Rectal smooth muscle tissue (tissue), 1 donor: ENCODE measurements around the gene CCDC30.

Experiments
- H3K27ac ChIP-seq: one replicate; pipeline ENCODE4 v1.7.0; 2013; ENCODE audit warnings: low read depth, low read length, inconsistent platforms
- H3K27me3 ChIP-seq: one replicate; pipeline ENCODE4 v1.7.0; 2013; ENCODE audit warnings: low read length; ENCODE audit not compliant: control insufficient read depth, insufficient read depth
- H3K36me3 ChIP-seq: one replicate; pipeline ENCODE4 v1.7.0; 2013; ENCODE audit warnings: low read length; ENCODE audit not compliant: control insufficient read depth, insufficient read depth
- H3K4me1 ChIP-seq: one replicate; pipeline ENCODE4 v1.7.0; 2013; ENCODE audit warnings: low read length; ENCODE audit not compliant: control insufficient read depth, insufficient read depth
- H3K4me3 ChIP-seq: one replicate; pipeline ENCODE4 v1.7.0; 2013; ENCODE audit warnings: low read length
- H3K9ac ChIP-seq: one replicate; pipeline ENCODE4 v1.7.0; 2013; ENCODE audit warnings: low read length

Gene CCDC30

DNA sequence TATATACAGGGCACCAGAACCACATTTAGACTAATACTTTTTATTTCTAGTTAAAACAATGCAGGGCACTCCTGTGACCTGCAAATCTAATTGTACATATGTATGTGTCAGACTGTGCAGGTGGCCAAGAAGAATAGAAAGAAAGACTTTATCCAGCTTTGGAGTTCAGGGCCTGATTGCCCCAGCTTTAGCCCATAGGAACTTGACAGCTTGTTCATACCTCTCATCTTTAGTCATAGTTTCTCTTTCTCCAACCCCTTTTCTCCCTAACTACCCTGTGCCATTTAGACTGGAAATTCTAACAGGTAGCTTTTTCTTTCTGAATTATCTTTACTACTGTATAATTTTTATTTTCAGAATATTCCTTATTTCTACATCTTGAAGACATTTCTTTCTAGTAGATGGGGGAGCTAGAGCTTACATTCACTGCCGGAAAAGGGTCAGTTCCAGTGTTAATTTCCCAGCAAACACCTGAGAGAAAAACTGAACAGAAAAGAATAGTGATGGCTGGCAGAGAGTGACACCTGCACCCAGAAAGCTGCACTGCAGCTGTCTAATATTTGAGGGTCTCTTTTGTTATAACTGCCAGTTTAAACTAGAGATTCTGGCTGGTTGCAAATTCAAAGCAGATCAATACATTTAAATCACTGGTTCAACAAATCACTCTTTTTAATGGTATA lies 227.5 kb downstream of the CCDC30 start:
- no peaks in the 10 kb centered on the region for H3K36me3 ChIP-seq
- H3K9ac ChIP-seq, result no peak overlapping the region
- peaks cover 5% of the 10 kb centered on the region for H3K4me1 ChIP-seq
- H3K4me3 ChIP-seq, result no peak overlapping the region
- H3K27me3 ChIP-seq, result no peaks in the 10 kb centered on the region
- no peak overlapping the region for H3K27ac ChIP-seq

DNA sequence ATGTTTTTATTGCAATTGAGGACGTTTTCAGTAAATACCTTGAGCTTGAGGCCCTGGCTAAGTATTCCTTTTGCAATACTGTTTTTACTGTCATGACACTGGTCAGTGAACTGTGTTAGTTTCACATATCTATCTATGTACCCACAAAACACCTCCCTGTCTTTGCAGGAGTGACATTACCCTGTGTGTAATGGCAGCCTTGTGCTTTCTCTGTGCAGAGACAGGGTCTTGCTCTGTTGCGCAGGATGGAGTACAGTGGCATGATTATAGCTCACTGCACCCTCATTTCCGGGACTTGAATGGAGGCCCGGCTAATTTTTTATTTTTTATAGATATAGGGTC lies 228.0 kb downstream of the CCDC30 start:
- Histone ChIP-seq H3K27ac (no peak overlapping the region), H3K27me3 (no peaks in the 10 kb centered on the region), H3K4me3 (no peak overlapping the region), H3K9ac (peak overlapping the region; percentile 25), H3K36me3 (peaks cover under 1% of the 10 kb centered on the region), H3K4me1 (peaks cover 5% of the 10 kb centered on the region)

GRCh38 chr1:42692461-42692860 lies 229.4 kb downstream of the CCDC30 start:
- peaks cover 5% of the 10 kb centered on the region for H3K4me1 ChIP-seq
- H3K27ac ChIP-seq, result no peak overlapping the region
- peaks cover 10% of the 10 kb centered on the region for H3K36me3 ChIP-seq
- H3K9ac ChIP-seq, result no peak overlapping the region
- H3K27me3 ChIP-seq, result no peaks in the 10 kb centered on the region
- no peak overlapping the region for H3K4me3 ChIP-seq

DNA sequence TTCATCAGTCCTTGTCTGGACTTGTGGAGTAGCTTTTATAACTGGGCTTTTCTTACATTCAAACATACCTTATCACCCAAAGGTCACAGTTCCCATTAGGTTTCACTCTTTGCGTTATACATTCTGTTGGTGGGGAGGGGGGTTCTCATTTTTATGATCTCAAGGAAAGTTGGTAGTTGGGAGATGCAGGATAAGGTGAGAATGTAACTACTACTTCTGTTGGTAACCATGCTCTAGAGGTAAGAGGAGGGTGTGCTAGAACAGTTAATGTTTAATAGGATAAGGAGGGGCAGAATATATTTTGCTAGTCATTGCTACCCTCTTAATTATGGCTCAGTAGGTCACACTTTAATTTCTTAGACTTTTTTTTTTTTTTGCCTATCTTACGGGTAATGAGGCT lies 229.8 kb downstream of the CCDC30 start:
- peaks cover 5% of the 10 kb centered on the region for H3K4me1 ChIP-seq
- no peaks in the 10 kb centered on the region for H3K27me3 ChIP-seq
- H3K36me3 ChIP-seq, result peaks cover 14% of the 10 kb centered on the region
- no peak overlapping the region for H3K27ac ChIP-seq
- H3K9ac ChIP-seq, result no peak overlapping the region
- H3K4me3 ChIP-seq, result no peak overlapping the region

GRCh38 chr1:42698081-42698813 lies 235.2 kb downstream of the CCDC30 start:
- Histone ChIP-seq H3K27me3 (no peaks in the 10 kb centered on the region), H3K9ac (no peak overlapping the region), H3K27ac (no peak overlapping the region), H3K4me1 (no peaks in the 10 kb centered on the region), H3K36me3 (peaks cover 21% of the 10 kb centered on the region), H3K4me3 (no peak overlapping the region)

GRCh38 chr1:42700006-42700405 lies 236.9 kb downstream of the CCDC30 start:
- no peak overlapping the region for H3K27ac ChIP-seq
- no peaks in the 10 kb centered on the region for H3K27me3 ChIP-seq
- H3K4me3 ChIP-seq, result no peak overlapping the region
- no peaks in the 10 kb centered on the region for H3K4me1 ChIP-seq
- no peak overlapping the region for H3K9ac ChIP-seq
- H3K36me3 ChIP-seq, result peaks cover 29% of the 10 kb centered on the region

GRCh38 chr1:42703888-42704464 lies 240.9 kb downstream of the CCDC30 start:
- Histone ChIP-seq H3K27ac (no peak overlapping the region), H3K4me3 (no peak overlapping the region), H3K9ac (no peak overlapping the region), H3K4me1 (no peaks in the 10 kb centered on the region), H3K27me3 (no peaks in the 10 kb centered on the region), H3K36me3 (peaks cover 18% of the 10 kb centered on the region)
